Keratinocyte (primary cell): ENCODE results near the gene PIH1D1. TPM values are rescaled to one million over a fixed set of nuclear protein-coding genes. Genes with fewer than 3 reads are reported as not detected.

ENCODE experiments used
- DNase-seq: peaks from one replicate; pipeline ENCODE4 v3.0.0-alpha.2; 2011; ENCODE audit warnings: low read depth, missing footprints, low spot score
- FAIRE-seq: peaks from 2 replicates; lab custom pipeline; 2011; peaks lifted over from hg19 to GRCh38; lab: Jason Lieb, UNC
- H2AFZ ChIP-seq: 2 replicates; pipeline ENCODE4 v1.6.0; 2012; ENCODE audit warnings: low read length, control low read depth, inconsistent platforms; ENCODE audit not compliant: control insufficient read depth
- H3K27ac ChIP-seq: 2 replicates; pipeline ENCODE4 v1.5.1; 2011; ENCODE audit warnings: low read length; ENCODE audit not compliant: control insufficient read depth, insufficient read depth
- H3K27me3 ChIP-seq: 3 replicates; pipeline ENCODE4 v1.6.0; 2011; ENCODE audit warnings: low read length; ENCODE audit not compliant: control insufficient read depth, insufficient read depth; ENCODE audit errors: extremely low read depth
- H3K36me3 ChIP-seq, 2 experiments: 2 replicates in 1 of 2; 3 replicates in 1 of 2; pipeline ENCODE4 v1.5.1; 2011; ENCODE audit warnings: low read length in 2 of 2, mild to moderate bottlenecking in 1 of 2; ENCODE audit not compliant: control insufficient read depth in 2 of 2, insufficient read depth in 2 of 2; ENCODE audit errors: extremely low read depth in 1 of 2
- H3K4me1 ChIP-seq: 3 replicates; pipeline ENCODE4 v1.5.1; 2011; ENCODE audit warnings: low read length; ENCODE audit not compliant: control insufficient read depth, insufficient read depth; ENCODE audit errors: extremely low read depth
- H3K4me2 ChIP-seq: 3 replicates; pipeline ENCODE4 v1.6.0; 2011; ENCODE audit warnings: low read depth, low read length; ENCODE audit not compliant: control insufficient read depth, insufficient read depth; ENCODE audit errors: extremely low read depth
- H3K4me3 ChIP-seq, 3 experiments: fragments of 200-600 bp in 1 of 3; sonication (generic) in 1 of 3; 2 replicates in 2 of 3; 3 replicates in 1 of 3; pipeline ENCODE4 v1.5.1; 2011 to 2016; ENCODE audit warnings: low read length in 3 of 3, mild to moderate bottlenecking in 3 of 3, control low read depth in 2 of 3, inconsistent platforms in 1 of 3, low read depth in 1 of 3, mixed read lengths in 1 of 3, mixed run types in 1 of 3, moderate library complexity in 1 of 3; ENCODE audit not compliant: control insufficient read depth in 2 of 3, insufficient read depth in 2 of 3; ENCODE audit errors: extremely low read depth in 1 of 3
- H3K79me2 ChIP-seq: 2 replicates; pipeline ENCODE4 v1.6.0; 2012; ENCODE audit warnings: low read length; ENCODE audit not compliant: control insufficient read depth, insufficient read depth
- H3K9ac ChIP-seq: 3 replicates; pipeline ENCODE4 v1.6.0; 2011; ENCODE audit warnings: low read length; ENCODE audit not compliant: control insufficient read depth, insufficient read depth; ENCODE audit errors: extremely low read depth
- H3K9me1 ChIP-seq: 3 replicates; pipeline ENCODE4 v1.6.0; 2011; ENCODE audit warnings: low read length; ENCODE audit not compliant: control insufficient read depth, insufficient read depth; ENCODE audit errors: extremely low read depth
- H3K9me3 ChIP-seq: 2 replicates; pipeline ENCODE4 v1.5.1; 2012; ENCODE audit warnings: low read depth, low read length; ENCODE audit not compliant: control insufficient read depth
- H4K20me1 ChIP-seq: 3 replicates; pipeline ENCODE4 v1.6.0; 2011; ENCODE audit warnings: low read length; ENCODE audit not compliant: control insufficient read depth, insufficient read depth; ENCODE audit errors: extremely low read depth
- EZH2 ChIP-seq: IDR thresholded peaks from one replicate; pipeline ENCODE4 v1.6.1; 2012; ENCODE audit warnings: inconsistent platforms, mild to moderate bottlenecking, low read length, moderate library complexity
- dilution Hi-C: fragments of 300-500 bp; cut with MboI; formaldehyde crosslinking; loops from one replicate; pipeline ENCODE4 v1.7.0; 2020; ENCODE audit warnings: low sequenced_read_pairs; ENCODE audit not compliant: extremely low pct_ligation_motif_present
- polyA plus RNA-seq, 5 experiments: library from polyadenylated mRNA; depleted of rRNA in 3 of 5; stranded (reverse) in 3 of 5; stranded (forward) in 1 of 5; unstranded in 1 of 5; fragments of >200 nt; gene quantifications; 1 replicate in 1 of 5; 2 replicates in 3 of 5; 3 replicates in 1 of 5; pipeline versions ENCODE4 v1.2.1 to v1.2.3, GENCODE V29; 2011 to 2012; ENCODE audit warnings: missing spikeins in 2 of 5, low read depth in 1 of 5, low replicate concordance in 1 of 5
- TF ChIP-seq, protein P1 (sequence below), 3 experiments: IDR thresholded peaks in 1 of 3; conservative IDR thresholded peaks in 1 of 3; optimal IDR thresholded peaks in 1 of 3; 2 replicates in 2 of 3; 3 replicates in 1 of 3; pipeline versions ENCODE3 to v1.5.1; 2011; ENCODE audit warnings: low read length in 3 of 3, mild to moderate bottlenecking in 3 of 3, moderate library complexity in 2 of 3, control low read depth in 1 of 3, inconsistent platforms in 1 of 3; ENCODE audit not compliant: insufficient read depth in 2 of 3; ENCODE audit errors: extremely low read depth in 1 of 3

Gene PIH1D1
- polyA plus RNA-seq, 1 donor (not counting 4 experiments of a cell fraction or from before 2014, with no cell fraction given): 37.8 TPM

DNA sequence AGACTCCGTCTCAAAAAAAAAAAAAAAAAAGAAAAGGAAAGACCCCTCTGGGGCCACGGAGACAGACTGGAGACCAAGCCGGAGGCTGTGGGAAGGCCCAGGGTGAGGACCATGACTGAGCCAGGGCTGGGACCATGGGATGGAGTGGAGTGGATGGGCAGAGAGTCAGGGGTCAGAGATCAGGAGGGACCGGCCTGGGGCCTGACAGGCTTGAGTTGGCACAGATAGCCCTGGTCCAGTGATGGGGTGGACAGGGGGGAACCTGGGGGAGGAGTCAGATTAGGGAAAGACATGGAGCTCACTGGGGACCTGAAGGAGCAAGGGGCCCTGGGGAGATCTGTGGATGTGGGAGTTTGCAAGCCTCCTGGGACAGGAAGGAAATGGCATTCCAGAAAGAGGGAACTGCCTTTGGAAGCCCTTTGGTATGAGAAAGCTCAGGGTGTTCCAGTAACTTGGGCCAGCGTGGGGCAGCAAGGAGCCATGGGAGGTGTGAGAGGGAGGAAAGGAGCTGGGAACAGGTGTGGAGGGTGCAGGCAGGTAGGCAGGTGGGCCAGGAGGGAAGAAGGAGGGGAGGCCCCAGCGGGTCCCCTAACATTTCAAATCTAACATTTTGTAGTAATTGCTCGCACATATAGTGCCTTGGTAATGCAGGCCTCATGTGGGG lies 29.5 kb upstream of the PIH1D1 start:
- H3K4me2 ChIP-seq: no peak overlapping the region
- H3K9me3 ChIP-seq: no peaks in the 10 kb centered on the region
- TF ChIP-seq, protein P1, sequence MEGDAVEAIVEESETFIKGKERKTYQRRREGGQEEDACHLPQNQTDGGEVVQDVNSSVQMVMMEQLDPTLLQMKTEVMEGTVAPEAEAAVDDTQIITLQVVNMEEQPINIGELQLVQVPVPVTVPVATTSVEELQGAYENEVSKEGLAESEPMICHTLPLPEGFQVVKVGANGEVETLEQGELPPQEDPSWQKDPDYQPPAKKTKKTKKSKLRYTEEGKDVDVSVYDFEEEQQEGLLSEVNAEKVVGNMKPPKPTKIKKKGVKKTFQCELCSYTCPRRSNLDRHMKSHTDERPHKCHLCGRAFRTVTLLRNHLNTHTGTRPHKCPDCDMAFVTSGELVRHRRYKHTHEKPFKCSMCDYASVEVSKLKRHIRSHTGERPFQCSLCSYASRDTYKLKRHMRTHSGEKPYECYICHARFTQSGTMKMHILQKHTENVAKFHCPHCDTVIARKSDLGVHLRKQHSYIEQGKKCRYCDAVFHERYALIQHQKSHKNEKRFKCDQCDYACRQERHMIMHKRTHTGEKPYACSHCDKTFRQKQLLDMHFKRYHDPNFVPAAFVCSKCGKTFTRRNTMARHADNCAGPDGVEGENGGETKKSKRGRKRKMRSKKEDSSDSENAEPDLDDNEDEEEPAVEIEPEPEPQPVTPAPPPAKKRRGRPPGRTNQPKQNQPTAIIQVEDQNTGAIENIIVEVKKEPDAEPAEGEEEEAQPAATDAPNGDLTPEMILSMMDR (optimal IDR thresholded peaks at IDR 0.05 in 1 of 3, IDR thresholded peaks at IDR 0.05 in 1 of 3, conservative IDR thresholded peaks at IDR 0.05 in 1 of 3; ENCODE audit: extremely low read depth in 1 of 3, insufficient read depth in 2 of 3, low read length in 3 of 3): peak in 1 of 3 experiments; percentile 8
- no peak for TF ChIP-seq EZH2
- no peaks in the 10 kb centered on the region for H3K36me3 ChIP-seq
- FAIRE-seq (no peak), DNase-seq (no peak)
- H2AFZ ChIP-seq: no peak overlapping the region
- no peaks in the 10 kb centered on the region for H3K27me3 ChIP-seq
- H3K9me1 ChIP-seq: no peaks in the 10 kb centered on the region
- H3K4me3 ChIP-seq: no peak overlapping the region
- dilution Hi-C loops: no loop called here
- H4K20me1 ChIP-seq: no peaks in the 10 kb centered on the region
- no peak overlapping the region for H3K27ac ChIP-seq
- H3K79me2 ChIP-seq: no peaks in the 10 kb centered on the region
- no peak overlapping the region for H3K9ac ChIP-seq
- H3K4me1 ChIP-seq: no peaks in the 10 kb centered on the region

DNA sequence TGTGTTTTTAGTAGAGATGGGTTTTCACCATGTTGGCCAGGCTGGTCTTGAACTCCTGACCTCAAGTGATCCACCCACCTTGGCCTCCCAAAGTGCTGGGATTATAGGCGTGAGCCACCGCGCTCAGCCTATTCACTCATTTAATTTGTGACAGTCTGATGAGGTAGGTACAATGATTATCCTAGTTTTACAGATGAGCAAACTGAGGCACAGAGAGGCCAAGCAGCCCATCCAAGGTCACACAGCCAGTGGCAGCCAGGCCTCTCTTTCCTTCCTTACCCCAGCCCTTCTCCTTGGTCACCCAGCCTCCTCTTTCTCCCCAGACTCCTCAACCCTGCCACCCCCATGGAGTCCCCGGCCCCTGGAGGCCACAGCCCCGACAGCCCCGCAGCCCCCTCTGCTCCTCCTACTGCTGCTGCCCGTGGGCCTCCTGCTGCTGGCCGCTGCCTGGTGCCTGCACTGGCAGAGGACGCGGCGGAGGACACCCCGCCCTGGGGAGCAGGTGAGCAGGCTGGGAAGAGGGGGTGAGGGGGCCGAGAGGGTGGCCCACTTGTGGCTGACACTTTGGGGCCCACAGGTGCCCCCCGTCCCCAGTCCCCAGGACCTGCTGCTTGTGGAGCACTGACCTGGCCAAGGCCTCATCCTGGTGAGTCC lies 28.5 kb upstream of the PIH1D1 start:
- H3K27ac ChIP-seq: no peak overlapping the region
- H2AFZ ChIP-seq: no peak overlapping the region
- H3K27me3 ChIP-seq: no peaks in the 10 kb centered on the region
- H3K4me2 ChIP-seq: no peak overlapping the region
- no peaks in the 10 kb centered on the region for H4K20me1 ChIP-seq
- H3K9me1 ChIP-seq: no peaks in the 10 kb centered on the region
- TF ChIP-seq, protein P1 (optimal IDR thresholded peaks at IDR 0.05 in 1 of 3, IDR thresholded peaks at IDR 0.05 in 1 of 3, conservative IDR thresholded peaks at IDR 0.05 in 1 of 3; ENCODE audit: extremely low read depth in 1 of 3, insufficient read depth in 2 of 3, low read length in 3 of 3): no peak
- no peak for TF ChIP-seq EZH2
- no peaks in the 10 kb centered on the region for H3K4me1 ChIP-seq
- DNase-seq (no peak), FAIRE-seq (no peak)
- H3K79me2 ChIP-seq: no peaks in the 10 kb centered on the region
- H3K4me3 ChIP-seq: no peak overlapping the region
- H3K9me3 ChIP-seq: no peaks in the 10 kb centered on the region
- H3K36me3 ChIP-seq: no peaks in the 10 kb centered on the region
- H3K9ac ChIP-seq: no peak overlapping the region
- dilution Hi-C loops: no loop called here
